Activated CD4-positive, CD25-positive, alpha-beta regulatory T cell treated with anti-CD3 and anti-CD28 coated beads, Interleukin-2, amount 50 U/mL, for 72 hours (primary cell): Measurements from ENCODE around the gene RPRD1A.
"Not testable (repeated sequence)": the region's sequence is repeated elsewhere in the genome, so short reads cannot be mapped to it uniquely, and the experiment has no call there.

Source experiments
- DNase-seq: peaks from one replicate; pipeline ENCODE4 v3.0.0; 2021

The RPRD1A gene

GRCh38 chr18:36024241-36024640, 43.1 kb downstream of the RPRD1A start:
- not testable (repeated sequence) for DNase-seq

DNA sequence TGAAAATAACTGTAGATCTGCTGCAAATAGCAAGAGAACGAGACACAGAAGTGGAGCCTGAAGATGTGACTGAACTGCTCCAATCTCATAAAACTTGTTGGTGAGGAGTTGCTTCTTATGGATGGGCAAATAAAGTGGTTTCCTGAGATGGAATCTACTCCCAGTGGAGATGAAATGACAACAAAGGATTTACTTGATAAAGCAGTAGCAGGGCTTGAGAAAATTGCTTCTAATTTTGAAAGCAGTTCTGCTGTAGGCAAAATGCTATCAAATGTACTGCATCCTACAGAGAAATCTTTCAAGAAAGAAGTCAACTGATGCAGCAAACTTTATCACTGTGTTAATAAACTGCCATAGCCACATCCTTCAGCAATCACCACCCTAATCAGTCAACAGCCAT, 44.0 kb downstream of the RPRD1A start:
- DNase-seq: no peak

GRCh38 chr18:36020174-36020711, 47.1 kb downstream of the RPRD1A start:
- DNase-seq: no peak

GRCh38 chr18:36017232-36017631, 50.1 kb downstream of the RPRD1A start:
- no peak for DNase-seq

DNA sequence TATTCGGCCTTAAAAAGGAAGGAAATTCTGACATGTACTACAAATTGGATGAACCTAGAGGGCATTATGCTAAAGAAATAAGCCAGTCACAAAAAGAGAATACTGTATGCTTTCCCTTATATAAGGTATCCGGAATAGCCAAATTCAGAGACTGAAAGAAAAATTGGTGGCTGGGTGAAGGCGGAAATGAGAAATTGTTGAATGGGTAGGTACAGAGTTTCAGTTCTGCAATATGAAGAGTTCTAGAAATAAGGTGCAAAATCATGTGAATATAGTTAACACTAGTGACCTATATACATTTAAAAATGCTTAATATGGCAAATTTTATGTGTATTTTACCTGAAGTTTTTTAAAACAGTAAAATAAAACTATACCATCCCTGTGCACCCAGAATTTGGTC, 51.7 kb downstream of the RPRD1A start:
- no peak for DNase-seq

DNA sequence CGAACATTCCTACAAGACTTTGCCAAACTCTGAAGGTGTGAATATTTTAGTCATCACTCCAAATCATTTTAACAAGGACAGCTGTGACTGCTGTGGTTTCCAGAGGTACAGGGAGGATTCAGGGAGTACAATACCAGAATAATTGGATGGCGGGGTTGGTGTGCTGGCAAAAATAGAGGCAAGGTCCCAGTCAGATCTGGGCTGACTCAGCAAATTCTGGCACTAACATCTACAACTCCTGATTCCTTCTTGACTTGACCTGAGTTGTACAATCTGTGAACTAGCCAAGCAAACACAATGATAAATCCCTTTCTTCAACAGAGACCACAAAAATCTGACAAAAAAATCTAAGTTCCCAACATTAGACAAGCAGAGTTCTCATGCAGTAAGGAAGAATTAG, 54.5 kb downstream of the RPRD1A start:
- no peak for DNase-seq

DNA sequence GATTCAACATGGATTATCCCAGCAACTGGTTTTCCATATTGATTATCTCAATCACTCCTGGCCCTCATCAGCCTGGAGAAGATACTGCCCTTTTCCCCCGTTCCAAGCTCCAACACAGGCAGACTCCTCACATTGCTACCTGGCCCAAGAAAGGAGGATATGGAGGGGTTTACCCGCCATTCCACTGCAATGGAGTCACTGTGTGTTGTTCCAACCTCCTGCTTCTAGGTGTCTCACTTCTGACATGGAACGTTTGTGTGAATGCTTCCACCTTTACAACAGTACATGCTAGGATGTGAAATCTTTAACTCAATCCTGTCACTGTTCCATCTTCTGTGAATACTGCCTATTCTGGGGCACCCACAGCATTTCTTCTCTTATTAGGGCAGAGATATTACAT, 58.1 kb downstream of the RPRD1A start:
- no peak for DNase-seq

DNA sequence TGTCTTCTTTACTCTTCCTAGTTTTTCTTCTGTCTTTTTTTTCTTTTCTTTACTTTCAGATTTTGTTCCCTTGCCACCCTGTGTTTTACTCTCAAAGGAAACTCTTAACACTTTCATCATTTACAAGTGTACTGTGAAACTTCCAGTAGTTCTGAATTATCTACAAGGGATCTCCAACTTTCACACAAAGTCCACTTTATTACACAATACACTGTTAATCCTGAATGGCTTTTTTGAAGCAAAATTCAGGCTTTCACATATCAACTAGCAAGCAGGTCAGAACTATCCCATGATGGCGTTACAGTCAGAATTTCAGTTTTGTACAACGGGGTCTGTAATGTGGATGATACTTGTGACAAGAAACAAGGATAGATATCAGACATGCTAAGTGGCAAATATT, 60.4 kb downstream of the RPRD1A start:
- no peak for DNase-seq

- no peak for DNase-seq
Observed at GRCh38 chr18:35999925-36000324, 67.4 kb downstream of the RPRD1A start.

DNA sequence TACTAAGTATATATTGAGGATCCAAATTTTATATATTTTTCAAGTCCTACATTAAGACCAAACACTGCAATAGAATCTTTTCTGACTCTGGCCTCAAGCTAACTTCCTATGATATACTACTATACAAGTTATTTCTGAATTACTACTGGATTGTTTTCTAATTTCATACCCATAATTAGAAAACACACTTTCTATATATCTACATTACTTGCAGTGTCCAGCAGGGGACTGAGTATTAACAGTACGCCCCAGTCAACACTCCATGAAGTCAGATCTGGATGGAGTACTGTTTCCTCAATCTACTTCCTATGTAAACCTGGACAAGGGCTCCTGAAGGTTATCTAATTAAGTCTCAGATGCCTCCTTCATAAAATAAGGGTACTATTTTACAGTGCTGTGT, 68.4 kb downstream of the RPRD1A start:
- DNase-seq: no peak

DNA sequence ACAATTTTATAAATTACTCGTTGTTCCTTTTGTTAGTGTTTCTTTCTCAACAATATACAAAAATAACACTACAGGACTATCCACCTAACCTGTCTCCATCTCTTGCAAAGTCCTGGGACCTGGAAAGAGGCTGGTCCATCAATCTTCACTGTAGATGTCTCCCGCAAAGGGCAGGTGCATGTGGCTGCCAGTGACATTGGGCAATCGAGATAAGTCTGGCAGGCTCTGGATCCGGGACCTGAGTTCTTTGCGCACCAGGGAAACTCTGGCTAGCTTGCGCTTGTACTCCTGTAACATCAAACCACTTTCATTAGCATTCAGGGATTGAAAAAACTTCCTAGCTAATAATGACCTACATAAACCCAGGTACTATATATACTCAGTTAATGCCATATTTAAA, 74.3 kb downstream of the RPRD1A start:
- no peak for DNase-seq

DNA sequence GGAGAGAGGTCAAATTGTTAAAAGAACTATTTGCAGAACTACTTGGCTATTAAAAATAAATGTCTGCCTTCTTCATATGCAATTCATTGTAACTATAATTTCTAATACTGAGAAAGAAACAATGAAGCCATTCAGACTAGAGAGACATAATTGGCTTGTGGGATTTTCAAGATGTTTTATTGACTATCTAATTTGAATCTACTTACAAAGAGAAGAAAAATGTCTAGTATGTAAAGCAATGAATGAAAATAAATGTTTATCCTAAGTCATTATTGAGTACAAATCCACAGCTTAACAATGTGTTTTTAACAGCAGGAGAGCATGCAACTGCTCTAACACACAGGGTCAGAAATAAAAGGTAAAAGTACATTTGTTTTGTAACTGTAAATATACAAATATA, 75.7 kb downstream of the RPRD1A start:
- DNase-seq: no peak

DNA sequence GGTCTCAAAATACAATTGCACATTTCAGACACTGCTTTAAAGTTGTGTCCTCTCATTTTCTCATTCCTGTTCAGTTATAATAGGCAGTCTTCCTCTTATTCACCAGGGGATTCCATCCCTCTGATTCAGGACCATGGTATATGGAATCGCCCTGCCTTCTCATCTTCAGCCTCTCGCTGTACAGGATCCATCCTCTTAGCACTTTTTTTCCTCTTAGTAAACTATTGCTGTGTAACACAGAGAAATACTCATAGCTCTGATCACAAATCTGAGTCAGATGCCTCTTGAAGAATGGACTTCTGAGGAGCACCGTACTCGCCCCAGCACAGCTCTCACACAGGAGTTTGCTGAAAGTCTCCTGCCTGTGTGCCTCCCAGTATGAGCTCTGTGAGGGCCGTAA, 83.5 kb downstream of the RPRD1A start:
- DNase-seq: no peak

DNA sequence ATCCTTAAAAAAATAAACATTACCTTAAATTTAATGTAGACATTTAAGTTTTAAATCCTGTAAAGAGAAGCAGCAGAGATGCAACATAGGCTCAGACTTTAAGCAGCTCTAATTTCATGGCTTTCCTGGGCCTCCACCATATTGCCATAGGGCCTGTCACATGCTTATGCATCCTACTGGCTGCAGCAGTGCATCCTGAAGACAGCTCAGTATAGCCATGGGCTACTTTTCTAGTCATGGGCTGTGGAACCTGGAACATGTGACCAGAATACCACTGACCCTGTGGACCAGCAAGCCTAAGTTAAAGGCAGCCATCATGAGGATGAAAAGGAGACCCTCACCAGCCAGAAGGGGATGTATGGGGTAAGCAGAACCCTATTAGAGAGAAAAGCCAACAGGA, 84.2 kb downstream of the RPRD1A start:
- no peak for DNase-seq

GRCh38 chr18:35982409-35983114, 84.8 kb downstream of the RPRD1A start:
- DNase-seq: no peak

DNA sequence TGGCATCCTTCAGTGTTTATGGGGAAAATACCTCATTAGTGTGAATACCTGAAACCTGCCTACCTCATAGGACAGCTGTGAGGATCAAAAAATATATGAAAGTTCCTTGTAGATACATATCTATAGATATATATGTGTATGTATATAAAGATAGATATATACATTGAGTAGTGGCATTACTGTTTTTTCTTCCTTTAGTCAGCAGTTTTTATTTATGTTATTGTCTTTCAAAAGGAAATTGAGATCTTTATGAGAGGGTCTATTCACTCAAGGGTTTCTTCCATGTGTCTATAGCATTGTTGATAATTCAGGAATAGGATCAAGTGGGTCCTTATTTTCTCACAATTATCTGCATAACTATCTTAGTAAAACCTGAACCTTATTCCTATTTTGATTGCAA, 88.2 kb downstream of the RPRD1A start:
- DNase-seq: no peak

DNA sequence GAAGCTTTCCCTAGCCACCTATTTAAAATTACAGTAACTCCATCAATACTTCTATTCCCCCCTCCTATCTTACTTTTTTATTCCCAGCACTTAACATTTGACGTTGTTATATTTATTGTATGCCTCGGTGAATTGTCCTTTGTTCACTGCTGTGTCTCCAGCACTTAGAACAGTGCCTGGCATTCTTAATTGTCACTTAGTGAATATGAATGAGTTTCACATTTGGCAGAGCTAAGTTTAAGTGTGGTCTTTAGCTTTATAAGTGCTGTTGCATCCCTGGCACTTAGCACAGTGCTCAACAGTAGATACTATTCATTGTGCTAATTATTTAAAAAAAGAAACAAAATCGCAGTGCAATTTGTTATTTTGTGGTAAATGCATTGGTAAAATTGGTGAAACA, 93.2 kb downstream of the RPRD1A start:
- DNase-seq: no peak

- no peak for DNase-seq
Observed at GRCh38 chr18:35973650-35974049, 93.7 kb downstream of the RPRD1A start.

- peak; percentile 91 for DNase-seq
Observed at GRCh38 chr18:35972197-35973000, 95.0 kb downstream of the RPRD1A start, which contains the start of gene RMP24. RMP24 (plus strand) TSS chr18:35972679.

DNA sequence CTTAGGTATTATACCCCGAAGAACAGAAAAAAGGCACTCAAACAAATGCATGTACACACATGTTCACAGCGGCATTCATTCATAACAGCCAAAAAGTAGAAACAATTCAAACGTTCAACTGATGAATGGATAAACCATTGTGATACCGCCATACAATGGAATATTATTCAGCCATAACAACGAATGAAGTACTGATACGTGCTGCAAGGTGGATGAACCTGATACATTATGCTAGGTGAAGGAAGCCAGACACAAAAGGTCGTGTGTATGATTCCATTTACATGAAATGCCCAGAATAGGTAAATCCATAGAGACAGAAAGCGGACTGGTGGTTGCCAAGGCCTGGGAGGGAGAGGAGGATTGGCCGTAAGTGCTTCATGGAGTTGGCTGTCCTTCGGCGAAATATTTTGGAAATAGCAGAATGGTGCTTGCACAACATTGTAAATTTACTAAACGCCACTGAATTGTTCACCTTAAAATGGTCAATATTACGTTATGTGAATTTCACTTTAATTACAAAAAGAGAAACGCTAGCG, 95.6 kb downstream of the RPRD1A start:
- DNase-seq: no peak

GRCh38 chr18:35969676-35970075, 97.7 kb downstream of the RPRD1A start:
- DNase-seq: no peak

DNA sequence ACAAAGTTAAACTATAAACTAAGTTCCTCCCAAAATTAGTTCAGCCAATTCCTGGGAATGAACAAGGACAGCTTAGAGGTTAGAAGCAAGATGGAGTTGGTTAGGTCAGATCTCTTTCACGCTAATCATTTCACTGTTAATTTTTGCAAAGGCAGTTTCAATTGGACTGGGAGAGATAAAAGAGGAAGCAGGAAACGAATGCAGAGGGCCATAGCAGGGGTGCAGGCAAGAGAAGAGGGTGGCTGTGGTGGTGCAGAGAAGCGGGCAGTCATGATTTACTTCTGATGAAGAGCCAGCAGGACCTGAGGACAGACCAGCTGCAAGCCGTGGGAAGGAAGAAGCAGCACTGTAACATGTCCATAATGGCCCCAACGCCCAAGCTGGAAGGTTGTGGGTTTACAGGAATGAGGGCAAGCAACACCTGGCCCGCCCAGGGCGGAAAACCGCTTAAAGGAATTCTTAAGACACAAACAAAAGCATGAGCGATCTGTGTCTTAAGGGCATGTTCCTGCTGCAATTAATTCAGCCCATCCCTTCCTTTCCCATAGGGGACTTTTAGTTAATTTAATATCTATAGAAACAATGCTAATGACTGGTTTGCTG, 99.0 kb downstream of the RPRD1A start:
- no peak for DNase-seq

DNA sequence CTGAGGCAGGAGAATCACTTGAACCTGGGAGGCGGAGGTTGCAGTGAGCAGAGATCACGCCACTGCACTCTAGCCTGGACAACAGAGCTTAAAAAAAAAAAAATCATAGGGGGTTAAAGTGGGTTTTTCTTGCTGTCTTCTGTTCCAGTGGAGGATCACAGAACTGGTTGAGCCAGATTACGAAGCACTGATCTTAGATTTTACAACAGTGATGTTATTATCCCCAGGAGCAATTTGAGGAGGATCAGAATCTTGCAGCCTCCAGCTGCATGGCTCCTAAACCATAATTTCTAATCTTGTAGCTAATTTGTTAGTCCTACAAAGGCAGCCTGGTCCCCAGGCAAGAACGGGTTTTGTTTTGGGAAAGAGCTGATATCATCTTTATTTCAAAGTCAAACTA, 99.5 kb downstream of the RPRD1A start:
- DNase-seq: not testable (repeated sequence)

GRCh38 chr18:35964319-35964718, 103.0 kb downstream of the RPRD1A start:
- DNase-seq: no peak
